Gastrocnemius medialis (tissue), 4 donors: ENCODE measurements around the gene GTF3C5. TPM values are rescaled to one million over a fixed set of nuclear protein-coding genes. Genes with fewer than 3 reads are reported as not detected.
"Not testable (repeated sequence)": the region's sequence is repeated elsewhere in the genome, so short reads cannot be mapped to it uniquely, and the experiment has no call there.

Source experiments
- ATAC-seq, 2 donors: fragments of 150-250 bp; one replicate each; pipeline ENCODE4 v1.9.1; 2016
- DNase-seq, 2 donors: peaks; one replicate each; pipeline ENCODE4 v3.0.0-alpha.2; 2019
- H3K27ac ChIP-seq, 4 donors: fragments of 200-600 bp; sonication (generic); 1 replicate in 1 of 4; 2 replicates in 3 of 4; pipeline ENCODE4 v1.5.1; 2016 to 2018; ENCODE audit warnings: mild to moderate bottlenecking in 2 of 4, moderate library complexity in 1 of 4
- H3K27me3 ChIP-seq, 3 donors: fragments of 200-600 bp; sonication (generic) in 2 of 3; 1 replicate in 1 of 3; 2 replicates in 2 of 3; pipeline versions ENCODE4 v1.5.1 to v1.6.0; 2016 to 2019; ENCODE audit warnings: mild to moderate bottlenecking in 1 of 3, moderate library complexity in 1 of 3
- H3K36me3 ChIP-seq, 2 donors: fragments of 200-600 bp; sonication (generic) in 1 of 2; one replicate each; pipeline ENCODE4 v1.5.1; 2017 to 2018
- H3K4me1 ChIP-seq, 2 donors: fragments of 200-600 bp; sonication (generic) in 1 of 2; one replicate each; pipeline ENCODE4 v1.5.1; 2016 to 2017; ENCODE audit warnings: mild to moderate bottlenecking in 2 of 2
- H3K4me3 ChIP-seq, 4 donors: fragments of 200-600 bp; sonication (generic) in 3 of 4; 1 replicate in 1 of 4; 2 replicates in 3 of 4; pipeline ENCODE4 v1.5.1; 2016 to 2019; ENCODE audit warnings: mild to moderate bottlenecking in 2 of 4
- H3K9me3 ChIP-seq, 3 donors: fragments of 200-600 bp; sonication (generic) in 2 of 3; 1 replicate in 1 of 3; 2 replicates in 2 of 3; pipeline ENCODE4 v1.5.1; 2016 to 2019
- CTCF ChIP-seq, 5 experiments: fragments of 450-650 bp in 3 of 5; fragments of 200-600 bp in 2 of 5; sonication (generic) in 2 of 5; IDR thresholded peaks in 4 of 5; conservative IDR thresholded peaks in 1 of 5; 1 replicate in 4 of 5; 2 replicates in 1 of 5; pipeline ENCODE4 v1.5.1; 2016 to 2019; ENCODE audit warnings: antibody characterized with exemption in 5 of 5, mild to moderate bottlenecking in 3 of 5, moderate library complexity in 3 of 5
- POLR2A ChIP-seq, 2 donors: fragments of 450-650 bp; IDR thresholded peaks; one replicate each; pipeline ENCODE4 v1.6.1; 2017; ENCODE audit warnings: antibody characterized with exemption in 2 of 2, mild to moderate bottlenecking in 2 of 2, moderate library complexity in 2 of 2
- in situ Hi-C, 4 donors: fragments of 200-750 bp; cut with MboI; loops; one replicate each; pipeline versions ENCODE4 v1.15.0 to v1.8.0; 2017; ENCODE audit warnings: low sequenced_read_pairs in 4 of 4
- intact Hi-C: fragments of 100-400 bp; cut with DNase I; formaldehyde crosslinking; loops from one replicate; pipeline ENCODE4 v1.15.1; 2023; ENCODE audit warnings: low total_unique reads
- total RNA-seq, 4 donors: library from RNA; depleted of rRNA; stranded (reverse); fragments of >200 nt; gene quantifications; one replicate each; pipeline versions ENCODE4 v1.1.0 to v1.2.3, GENCODE V29; 2016

GTF3C5 gene
- total RNA-seq, 4 donors from 2014 or later: 48.1 to 55.3 (median 51.5) TPM

- peak; percentile 26 to 33 for ATAC-seq
- H3K27ac ChIP-seq: no peak overlapping the region
- H3K27me3 ChIP-seq: peaks cover 7 to 11% (median 8%) of the 10 kb centered on the region in 3 donors
- H3K36me3 ChIP-seq: no peaks in the 10 kb centered on the region
- in situ Hi-C loops (no loop called here), intact Hi-C loops (no loop called here)
- peaks cover 0 to 3% of the 10 kb centered on the region in 2 donors for H3K4me1 ChIP-seq
- TF ChIP-seq CTCF (IDR thresholded peaks at IDR 0.05 in 4 of 5, conservative IDR thresholded peaks at IDR 0.05 in 1 of 5) (no peak), POLR2A (IDR thresholded peaks at IDR 0.05) (no peak)
- no peak for DNase-seq
- no peaks in the 10 kb centered on the region for H3K9me3 ChIP-seq
- no peak overlapping the region for H3K4me3 ChIP-seq
Observed at GRCh38 chr9:132986640-132987620, 43.9 kb upstream of the GTF3C5 start.

- in situ Hi-C loops: no loop called here
- Histone ChIP-seq H3K27ac (no peak overlapping the region), H3K4me3 (no peak overlapping the region), H3K4me1 (peaks cover 0 to 3% of the 10 kb centered on the region in 2 donors), H3K36me3 (no peaks in the 10 kb centered on the region), H3K9me3 (no peaks in the 10 kb centered on the region), H3K27me3 (peaks cover 16 to 26% (median 19%) of the 10 kb centered on the region in 3 donors)
- TF ChIP-seq CTCF (IDR thresholded peaks at IDR 0.05 in 4 of 5, conservative IDR thresholded peaks at IDR 0.05 in 1 of 5) (no peak), POLR2A (IDR thresholded peaks at IDR 0.05) (no peak)
- DNase-seq (no peak), ATAC-seq (no peak)
- intact Hi-C loops: no loop called here
Observed at GRCh38 chr9:132988244-132989013, 42.4 kb upstream of the GTF3C5 start.

- no peak overlapping the region for H3K4me3 ChIP-seq
- DNase-seq: no peak
- intact Hi-C loops: no loop called here
- ATAC-seq: no peak
- H3K36me3 ChIP-seq: no peaks in the 10 kb centered on the region
- peaks cover 16 to 29% (median 19%) of the 10 kb centered on the region in 3 donors for H3K27me3 ChIP-seq
- peaks cover 0 to 3% of the 10 kb centered on the region in 2 donors for H3K4me1 ChIP-seq
- in situ Hi-C loops: no loop called here
- H3K27ac ChIP-seq: no peak overlapping the region
- TF ChIP-seq POLR2A (IDR thresholded peaks at IDR 0.05): no peak
- TF ChIP-seq CTCF (IDR thresholded peaks at IDR 0.05 in 4 of 5, conservative IDR thresholded peaks at IDR 0.05 in 1 of 5): no peak
- no peaks in the 10 kb centered on the region for H3K9me3 ChIP-seq
Observed at GRCh38 chr9:132989014-132989310, 41.8 kb upstream of the GTF3C5 start.

GRCh38 chr9:132989414-132989996 is 41.3 kb upstream of the GTF3C5 start:
- Histone ChIP-seq H3K4me3 (no peak overlapping the region), H3K36me3 (no peaks in the 10 kb centered on the region), H3K27ac (no peak overlapping the region), H3K27me3 (peaks cover 16 to 34% (median 25%) of the 10 kb centered on the region in 3 donors), H3K4me1 (peaks cover 0 to 3% of the 10 kb centered on the region in 2 donors), H3K9me3 (no peaks in the 10 kb centered on the region)
- no peak for TF ChIP-seq POLR2A (IDR thresholded peaks at IDR 0.05)
- no peak for ATAC-seq
- DNase-seq: no peak
- intact Hi-C loops (no loop called here), in situ Hi-C loops (no loop called here)

GRCh38 chr9:132989998-132990557 is 40.7 kb upstream of the GTF3C5 start:
- DNase-seq, H3K36me3 ChIP-seq, ATAC-seq, H3K4me3 ChIP-seq, intact Hi-C loops, H3K4me1 ChIP-seq, in situ Hi-C loops, H3K9me3 ChIP-seq, H3K27ac ChIP-seq: not testable (repeated sequence)
- peaks cover 16 to 40% (median 27%) of the 10 kb centered on the region in 3 donors for H3K27me3 ChIP-seq
